GM04504 (cell line): Measurements from ENCODE around the gene NXPH2.
A peak's percentile ranks its signal among the peaks of the same experiment; 100 is the strongest.
"Not testable (repeated sequence)": the region's sequence is repeated elsewhere in the genome, so short reads cannot be mapped to it uniquely, and the experiment has no call there.

Source experiments
- DNase-seq: peaks from one replicate; pipeline ENCODE4 v3.0.0-alpha.2; 2012; ENCODE audit warnings: low read depth

The NXPH2 gene

GRCh38 chr2:138757384-138757783 lies 22.8 kb downstream of the NXPH2 start:
- DNase-seq, result no peak

GRCh38 chr2:138752197-138752956 lies 27.8 kb downstream of the NXPH2 start:
- no peak for DNase-seq

- no peak for DNase-seq
Measured at GRCh38 chr2:138744713-138745112, 35.5 kb downstream of the NXPH2 start.

- no peak for DNase-seq
Measured at GRCh38 chr2:138742441-138743057, 37.6 kb downstream of the NXPH2 start.

- DNase-seq, result no peak
Measured at GRCh38 chr2:138741851-138742250, 38.3 kb downstream of the NXPH2 start.

GRCh38 chr2:138737009-138737554 lies 43.1 kb downstream of the NXPH2 start:
- not testable (repeated sequence) for DNase-seq

- DNase-seq, result no peak
Measured at GRCh38 chr2:138732651-138733050, 47.5 kb downstream of the NXPH2 start.

GRCh38 chr2:138730497-138731030 lies 49.6 kb downstream of the NXPH2 start:
- DNase-seq, result no peak

GRCh38 chr2:138727956-138728355 lies 52.2 kb downstream of the NXPH2 start:
- no peak for DNase-seq

GRCh38 chr2:138726681-138727080 lies 53.5 kb downstream of the NXPH2 start:
- no peak for DNase-seq

GRCh38 chr2:138724729-138725459 lies 55.3 kb downstream of the NXPH2 start:
- no peak for DNase-seq

- no peak for DNase-seq
Measured at GRCh38 chr2:138724327-138724726, 55.9 kb downstream of the NXPH2 start.

- DNase-seq, result no peak
Measured at GRCh38 chr2:138723196-138723987, 56.8 kb downstream of the NXPH2 start.

GRCh38 chr2:138722316-138722715 lies 57.9 kb downstream of the NXPH2 start:
- DNase-seq, result no peak

- no peak for DNase-seq
Measured at GRCh38 chr2:138720035-138720838, 60.0 kb downstream of the NXPH2 start.

GRCh38 chr2:138718405-138718804 lies 61.8 kb downstream of the NXPH2 start:
- no peak for DNase-seq

- DNase-seq, result no peak
Measured at GRCh38 chr2:138716183-138716582, 64.0 kb downstream of the NXPH2 start.

- DNase-seq, result no peak
Measured at GRCh38 chr2:138713504-138713903, 66.7 kb downstream of the NXPH2 start.

GRCh38 chr2:138713069-138713496 lies 67.1 kb downstream of the NXPH2 start:
- DNase-seq, result no peak

- DNase-seq, result peak; percentile 22
Measured at GRCh38 chr2:138712212-138712979, 67.8 kb downstream of the NXPH2 start.
